HEK293 (cell line): ENCODE data around the gene PIP4K2A.

Source experiments
- CTCF ChIP-seq: fragments of 450-650 bp; formaldehyde crosslinking; IDR thresholded peaks from 2 replicates; pipeline ENCODE4 v1.5.1; 2016; ENCODE audit warnings: missing biosample characterization, missing genetic modification characterization
- KLF10 ChIP-seq: fragments of 450-650 bp; IDR thresholded peaks from 2 replicates; pipeline ENCODE4 v1.5.1; 2018; ENCODE audit warnings: missing biosample characterization, mild to moderate bottlenecking, missing genetic modification characterization
- TSHZ1 ChIP-seq: fragments of 450-650 bp; formaldehyde crosslinking; IDR thresholded peaks from 2 replicates; pipeline ENCODE4 v1.5.1; 2016; ENCODE audit warnings: missing biosample characterization, missing genetic modification characterization, borderline replicate concordance
- ZNF132 ChIP-seq: fragments of 450-650 bp; formaldehyde crosslinking; IDR thresholded peaks from 2 replicates; pipeline ENCODE4 v1.5.1; 2017; ENCODE audit warnings: missing biosample characterization, missing genetic modification characterization, borderline replicate concordance
- ZNF274 ChIP-seq, 2 experiments: fragments of 200-500 bp in 1 of 2; fragments of 450-650 bp in 1 of 2; sonication (Bioruptor generic) in 1 of 2; formaldehyde crosslinking in 1 of 2; IDR thresholded peaks; 2 replicates each; pipeline versions ENCODE4 v1.5.1 to v1.6.1; 2014 to 2016; ENCODE audit warnings: borderline replicate concordance in 1 of 2, inconsistent platforms in 1 of 2, low read length in 1 of 2, missing biosample characterization in 1 of 2, missing genetic modification characterization in 1 of 2

GRCh38 chr10:22491931-22492615 lies 222.3 kb downstream of the PIP4K2A start:
- no peak for TF ChIP-seq ZNF132 (tag by site-specific recombination)
- no peak for TF ChIP-seq ZNF274 (IDR thresholded peaks at IDR 0.05; ENCODE audit: low read length)
- no peak for TF ChIP-seq ZNF274 (tag by site-specific recombination; IDR thresholded peaks at IDR 0.05; ENCODE audit: borderline replicate concordance)
- no peak for TF ChIP-seq KLF10 (tag by site-specific recombination)
- TF ChIP-seq CTCF (tag by site-specific recombination), result no peak
- no peak for TF ChIP-seq TSHZ1
